HG03196 (cell line): ENCODE data around the gene HERC4.
A peak's percentile ranks its signal among the peaks of the same experiment; 100 is the strongest.

Experiments
- ATAC-seq: cut with Tn5 transposase; IDR thresholded peaks from one replicate; pipeline ENCODE4 v1.9.1; 2021; ENCODE audit not compliant: unreplicated experiment

HERC4 gene, protein sequence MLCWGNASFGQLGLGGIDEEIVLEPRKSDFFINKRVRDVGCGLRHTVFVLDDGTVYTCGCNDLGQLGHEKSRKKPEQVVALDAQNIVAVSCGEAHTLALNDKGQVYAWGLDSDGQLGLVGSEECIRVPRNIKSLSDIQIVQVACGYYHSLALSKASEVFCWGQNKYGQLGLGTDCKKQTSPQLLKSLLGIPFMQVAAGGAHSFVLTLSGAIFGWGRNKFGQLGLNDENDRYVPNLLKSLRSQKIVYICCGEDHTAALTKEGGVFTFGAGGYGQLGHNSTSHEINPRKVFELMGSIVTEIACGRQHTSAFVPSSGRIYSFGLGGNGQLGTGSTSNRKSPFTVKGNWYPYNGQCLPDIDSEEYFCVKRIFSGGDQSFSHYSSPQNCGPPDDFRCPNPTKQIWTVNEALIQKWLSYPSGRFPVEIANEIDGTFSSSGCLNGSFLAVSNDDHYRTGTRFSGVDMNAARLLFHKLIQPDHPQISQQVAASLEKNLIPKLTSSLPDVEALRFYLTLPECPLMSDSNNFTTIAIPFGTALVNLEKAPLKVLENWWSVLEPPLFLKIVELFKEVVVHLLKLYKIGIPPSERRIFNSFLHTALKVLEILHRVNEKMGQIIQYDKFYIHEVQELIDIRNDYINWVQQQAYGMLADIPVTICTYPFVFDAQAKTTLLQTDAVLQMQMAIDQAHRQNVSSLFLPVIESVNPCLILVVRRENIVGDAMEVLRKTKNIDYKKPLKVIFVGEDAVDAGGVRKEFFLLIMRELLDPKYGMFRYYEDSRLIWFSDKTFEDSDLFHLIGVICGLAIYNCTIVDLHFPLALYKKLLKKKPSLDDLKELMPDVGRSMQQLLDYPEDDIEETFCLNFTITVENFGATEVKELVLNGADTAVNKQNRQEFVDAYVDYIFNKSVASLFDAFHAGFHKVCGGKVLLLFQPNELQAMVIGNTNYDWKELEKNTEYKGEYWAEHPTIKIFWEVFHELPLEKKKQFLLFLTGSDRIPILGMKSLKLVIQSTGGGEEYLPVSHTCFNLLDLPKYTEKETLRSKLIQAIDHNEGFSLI

DNA sequence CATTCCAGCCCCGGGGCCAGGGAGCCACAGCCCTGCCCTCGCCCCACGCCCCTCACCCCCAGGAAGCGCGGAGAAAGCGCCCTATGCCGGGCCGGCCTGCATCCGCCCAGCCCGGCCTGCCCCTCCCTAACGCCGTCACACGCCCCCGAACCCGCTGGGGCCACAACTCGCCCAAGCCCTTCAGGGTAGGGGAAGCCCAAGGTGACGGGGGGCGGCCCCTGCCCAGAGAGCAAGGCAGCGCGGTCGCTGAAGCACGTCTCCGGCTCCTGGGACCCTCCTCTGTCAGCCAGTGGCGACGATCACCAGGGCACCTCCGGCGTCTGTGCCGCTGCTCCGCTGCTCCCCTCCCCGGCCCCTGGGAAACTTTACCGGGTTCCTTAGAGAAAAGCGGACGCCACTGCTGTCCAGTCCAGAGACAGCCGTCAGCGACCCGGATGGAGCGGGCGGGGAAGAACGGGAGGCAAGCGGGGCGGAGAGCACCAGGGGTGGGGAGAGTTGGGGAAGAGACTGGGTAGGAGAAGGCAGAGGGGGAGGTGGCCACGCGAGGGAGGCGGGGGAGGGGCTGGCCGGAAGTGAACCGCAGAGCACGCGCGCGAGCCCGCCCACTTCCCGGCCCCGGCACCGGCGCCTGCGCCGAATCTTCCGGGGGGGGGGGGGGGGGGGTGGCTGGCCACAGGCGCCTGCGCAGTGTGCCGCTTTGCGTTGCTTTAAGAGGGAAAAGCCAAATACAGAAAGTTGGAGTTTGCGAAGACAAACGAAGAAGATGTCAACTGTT lies at the start of gene HERC4:
HERC4 (minus strand) TSS at position 509 of the 775 bp plus-strand sequence. CDS start 2,175 bp downstream, outside the sequence.
- peak; percentile 95 for ATAC-seq

DNA sequence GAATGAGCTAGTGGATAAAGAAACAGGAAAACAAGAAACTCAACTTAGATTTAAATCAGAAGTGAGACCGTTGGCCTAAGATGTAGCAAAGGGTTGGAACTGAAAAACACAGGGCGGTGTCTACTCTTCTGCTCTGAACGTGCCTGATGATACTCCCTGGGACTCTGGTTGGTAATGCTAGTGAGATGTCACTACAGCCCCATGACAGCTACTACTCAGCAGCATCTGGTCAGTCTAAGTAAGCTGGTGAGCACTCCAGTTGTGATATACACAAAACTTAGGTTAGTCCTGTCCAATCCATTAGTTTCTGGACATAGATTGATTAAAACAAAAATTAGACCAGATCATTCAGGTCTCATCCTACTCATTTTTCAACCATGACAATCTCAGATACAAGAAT lies 49.6 kb upstream of the HERC4 start:
- no peak for ATAC-seq

DNA sequence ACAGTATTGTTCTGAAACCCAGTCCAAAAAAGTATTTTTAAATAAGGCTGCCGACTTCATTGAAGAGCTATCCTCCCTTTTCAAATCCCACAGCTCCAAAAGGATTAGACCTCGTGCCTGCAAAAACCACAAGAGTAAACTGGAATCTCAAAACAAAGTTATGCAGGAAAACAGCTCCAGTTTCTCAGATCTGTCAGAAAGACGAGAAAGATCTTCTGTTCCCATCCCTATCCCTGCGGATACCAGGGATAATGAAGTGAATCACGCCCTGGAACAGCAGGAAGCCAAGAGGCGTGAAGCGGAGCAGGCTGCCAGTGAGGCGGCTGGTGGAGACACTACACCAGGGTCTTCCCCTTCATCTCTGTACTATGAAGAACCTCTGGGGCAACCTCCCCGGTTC lies 46.8 kb upstream of the HERC4 start:
- ATAC-seq: no peak

DNA sequence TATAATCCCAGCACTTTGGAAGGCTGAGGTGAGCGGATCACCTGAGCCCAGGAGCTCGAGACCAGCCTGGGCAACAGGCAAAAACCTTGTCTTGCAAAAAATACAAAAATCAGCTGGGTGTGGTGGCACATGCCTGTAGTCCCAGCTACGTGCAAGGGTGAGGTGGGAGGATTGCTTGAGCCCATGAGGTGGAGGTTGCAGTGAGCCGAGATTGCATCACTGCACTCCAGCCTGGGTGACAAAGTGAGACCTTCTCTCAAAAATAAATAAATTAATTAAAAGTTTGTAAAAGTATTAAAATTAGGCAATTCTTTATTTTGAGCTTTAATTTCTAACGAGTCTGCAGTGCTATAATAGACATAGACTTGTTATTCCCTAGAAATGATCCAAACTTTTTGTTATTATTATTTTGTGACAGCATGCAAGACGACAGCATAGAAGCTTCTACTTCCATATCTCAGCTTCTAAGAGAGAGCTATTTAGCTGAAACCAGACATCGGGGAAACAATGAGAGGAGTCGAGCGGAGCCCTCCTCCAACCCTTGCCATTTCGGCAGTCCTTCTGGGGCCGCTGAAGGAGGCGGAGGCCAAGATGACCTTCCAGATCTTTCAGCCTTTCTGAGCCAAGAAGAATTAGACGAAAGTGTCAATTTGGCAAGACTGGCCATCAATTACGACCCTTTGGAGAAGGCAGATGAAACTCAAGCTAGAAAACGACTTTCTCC lies 46.1 kb upstream of the HERC4 start:
- no peak for ATAC-seq

DNA sequence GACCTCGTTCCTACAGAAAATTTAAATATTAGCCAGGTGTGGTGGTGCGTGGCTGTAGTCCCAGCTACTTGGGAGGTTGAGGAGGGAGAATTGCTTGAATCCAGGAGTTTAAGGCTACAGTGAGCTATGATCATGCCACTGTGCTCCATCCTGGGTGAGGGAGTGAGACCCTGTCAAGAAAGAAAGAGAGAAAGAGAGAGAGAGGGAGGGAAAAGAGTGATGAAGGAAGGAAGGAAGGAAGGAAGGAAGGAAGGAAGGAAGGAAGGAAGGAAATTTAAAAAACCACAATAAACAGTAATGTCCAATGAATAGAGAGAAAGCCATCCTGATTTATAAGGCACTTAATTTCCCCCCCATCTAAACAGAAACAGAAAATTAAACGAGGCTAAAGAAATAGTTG lies 43.6 kb upstream of the HERC4 start:
- ATAC-seq: no peak

DNA sequence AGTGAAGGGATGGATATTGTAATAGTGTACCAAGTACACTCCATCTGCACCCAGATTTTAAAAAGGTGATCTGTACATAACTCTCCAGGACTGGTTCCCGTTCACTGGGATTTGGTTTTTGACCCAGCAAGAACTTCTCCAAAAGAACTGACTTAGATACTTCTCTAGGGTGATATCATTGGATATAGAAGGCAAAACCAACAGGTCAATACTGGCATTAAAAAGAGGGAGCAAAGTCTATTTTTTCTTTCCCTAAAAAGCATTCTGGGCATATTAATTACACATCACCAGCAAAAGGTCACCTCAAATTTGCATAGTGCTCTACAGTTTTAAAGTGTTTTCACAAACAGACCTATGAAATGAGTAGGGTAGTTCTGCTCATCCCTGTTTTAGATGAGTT lies 37.8 kb upstream of the HERC4 start:
- ATAC-seq: no peak

DNA sequence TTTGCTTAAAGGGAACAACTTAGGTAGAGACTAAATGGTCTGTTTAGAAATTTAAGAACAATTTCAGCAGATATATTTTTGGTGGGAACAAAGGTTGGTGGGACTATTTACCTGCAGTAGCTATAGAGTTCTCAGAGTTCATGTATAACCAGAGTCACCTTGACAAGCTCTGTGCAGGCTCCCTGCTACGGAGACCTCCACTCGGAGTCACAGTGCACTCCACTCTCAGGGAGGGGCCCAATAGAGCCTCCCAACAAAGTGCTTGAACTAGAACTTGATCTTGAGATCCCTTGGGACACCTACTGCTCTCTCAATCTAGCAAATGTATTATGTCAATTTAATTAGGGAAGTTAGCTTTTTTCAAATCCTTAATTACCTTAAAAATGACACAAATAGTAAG lies 36.5 kb upstream of the HERC4 start:
- ATAC-seq: no peak

DNA sequence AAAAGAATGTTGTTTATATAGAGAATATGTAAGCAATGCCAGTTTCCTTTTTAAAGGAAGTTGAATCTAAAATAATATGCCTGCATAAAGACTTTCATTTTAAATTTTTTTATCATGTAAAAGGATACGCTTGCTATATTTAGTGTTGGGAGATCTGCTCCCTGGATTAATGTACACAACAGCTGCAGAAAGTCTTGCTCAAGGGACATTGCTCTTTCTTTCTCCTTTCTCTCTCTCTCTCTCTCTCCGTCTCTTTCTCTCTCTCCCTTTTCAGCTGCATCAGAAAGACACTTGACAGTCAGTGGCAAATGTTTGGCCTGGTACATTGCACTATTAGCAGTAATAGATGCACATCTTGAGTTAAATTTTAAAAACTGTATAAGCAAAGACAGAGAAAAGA lies 34.9 kb upstream of the HERC4 start:
- no peak for ATAC-seq

DNA sequence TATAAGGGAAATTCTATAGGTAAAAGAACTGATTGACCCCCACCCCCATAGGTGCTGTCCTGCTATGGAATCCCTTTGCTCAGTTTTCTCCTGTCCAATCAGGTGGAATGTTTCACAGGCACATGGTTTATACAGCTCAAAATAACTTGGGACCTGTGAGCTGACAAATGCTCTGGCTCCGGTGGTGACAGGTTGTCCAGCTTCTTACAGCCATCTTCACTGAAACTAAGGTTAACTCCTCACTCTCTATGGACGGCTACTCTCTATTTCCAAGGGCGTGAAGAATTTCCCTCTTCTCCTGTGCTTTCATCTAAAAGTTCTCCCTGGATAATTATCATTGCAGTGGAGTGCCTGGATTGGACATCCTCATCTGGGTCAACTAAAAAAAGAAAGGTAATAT lies 34.2 kb upstream of the HERC4 start, which contains the start of gene MYPN:
MYPN (plus strand) TSS at position 158 of the 400 bp plus-strand sequence. CDS start 11,951 bp downstream, outside the sequence.
- ATAC-seq: no peak

DNA sequence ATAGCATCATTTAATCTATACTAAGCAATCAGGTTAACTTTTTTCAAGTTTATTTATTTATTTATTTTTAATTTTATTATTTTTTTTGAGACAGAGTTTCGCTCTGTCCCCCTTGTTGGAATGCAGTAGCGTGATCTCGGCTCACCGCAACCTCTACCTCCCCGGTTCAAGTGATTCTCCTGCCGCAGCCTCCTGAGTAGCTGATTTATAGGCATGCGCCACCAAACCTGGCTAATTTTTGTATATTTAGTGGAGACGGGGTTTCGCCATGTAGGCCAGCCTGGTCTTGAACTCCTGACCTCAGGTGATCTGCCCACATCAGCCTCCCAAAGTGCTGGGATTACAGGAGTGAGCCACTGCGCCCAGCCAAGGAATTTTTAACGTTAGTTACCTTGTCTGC lies 33.6 kb upstream of the HERC4 start:
- no peak for ATAC-seq

DNA sequence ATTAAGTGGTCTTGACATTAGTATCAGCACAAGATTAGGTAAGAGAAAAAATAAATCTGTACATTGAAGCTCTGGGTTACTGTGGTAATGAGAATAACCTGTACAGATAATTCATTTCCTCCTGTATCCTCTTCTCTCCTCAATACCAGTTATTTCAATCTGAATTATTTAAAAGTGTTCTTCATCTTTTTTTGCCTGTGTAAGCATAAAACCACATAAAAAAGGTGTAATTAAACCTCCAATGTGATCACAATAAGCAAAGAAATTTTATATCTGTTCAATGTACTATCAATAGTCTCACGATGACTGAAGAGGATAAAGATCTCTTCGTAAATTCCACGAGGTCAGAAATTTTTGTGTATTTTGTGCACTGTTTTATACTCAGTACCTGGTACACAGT lies 33.0 kb upstream of the HERC4 start:
- ATAC-seq: no peak

DNA sequence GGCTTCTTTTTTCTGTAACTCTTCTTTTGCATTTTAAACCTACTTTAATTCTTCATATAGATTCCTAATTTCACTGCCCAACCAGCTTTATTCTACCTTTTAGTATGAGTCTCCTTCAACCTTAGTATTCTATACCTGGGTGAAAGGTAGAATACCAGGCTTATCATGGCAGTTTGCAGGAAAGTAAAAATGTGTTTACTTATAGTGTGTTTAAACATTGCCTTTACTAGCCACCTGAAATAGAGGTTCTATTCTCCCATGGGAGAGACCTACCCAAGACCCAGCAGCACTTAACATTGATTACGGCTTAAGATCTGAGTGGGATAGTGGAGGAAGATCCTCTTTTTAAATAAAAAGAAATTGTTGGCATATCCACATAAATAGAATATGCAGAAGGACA lies 32.6 kb upstream of the HERC4 start:
- no peak for ATAC-seq

DNA sequence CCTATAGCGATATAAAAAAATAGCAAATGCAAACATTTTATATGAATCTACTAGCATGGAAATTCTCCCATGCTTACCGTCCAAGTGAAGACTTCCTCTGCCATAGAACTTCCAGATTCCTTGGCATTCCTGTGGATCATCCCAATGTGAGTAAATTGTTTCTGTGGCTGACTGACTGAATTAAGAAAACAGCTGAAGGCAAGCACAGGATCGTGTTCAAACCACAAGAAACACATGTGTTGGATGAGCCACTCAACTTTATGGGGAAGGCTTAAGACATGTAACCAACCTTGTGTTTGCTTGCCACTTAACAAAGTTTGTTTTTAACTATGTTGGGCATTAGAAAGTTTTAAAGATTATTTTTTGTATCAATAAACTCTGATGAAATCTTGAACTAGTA lies 31.6 kb upstream of the HERC4 start:
- ATAC-seq: no peak

DNA sequence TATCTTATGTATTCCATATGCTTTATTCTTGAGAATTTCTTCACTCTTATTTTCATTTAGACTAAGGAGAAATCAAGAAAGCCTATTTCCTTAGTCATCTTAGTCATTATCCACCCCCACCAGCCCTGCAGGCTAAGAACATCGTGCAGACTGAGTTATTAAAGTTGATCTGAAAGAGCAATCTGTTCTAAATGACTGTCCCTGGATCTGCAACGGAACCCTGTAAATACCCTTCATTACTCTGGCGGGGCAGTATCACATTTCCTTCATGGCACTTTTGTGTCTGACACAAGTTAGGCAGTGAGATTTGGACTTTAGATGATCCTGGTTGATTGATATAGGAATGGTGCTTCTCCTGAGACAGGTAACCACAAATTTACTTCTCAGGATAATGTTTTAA lies 30.7 kb upstream of the HERC4 start:
- ATAC-seq: no peak

DNA sequence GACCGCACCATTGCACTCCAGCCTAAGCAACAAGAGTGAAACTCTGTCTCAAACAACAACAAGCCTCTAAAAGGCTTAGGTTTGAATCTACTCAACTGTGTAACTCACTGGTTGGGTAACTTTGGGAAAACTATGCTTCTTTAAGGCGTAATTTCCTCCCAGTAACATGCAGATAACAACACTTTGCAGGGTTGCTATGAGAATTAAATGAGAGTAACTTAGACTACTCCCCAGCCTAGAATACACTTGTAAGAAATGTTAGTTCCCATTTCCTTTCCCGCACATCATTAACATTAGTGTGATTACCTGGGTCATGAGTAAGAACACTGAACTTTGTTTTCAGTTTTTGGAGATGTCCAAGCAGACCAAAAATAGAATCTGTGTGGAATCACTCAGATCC lies 28.8 kb upstream of the HERC4 start:
- no peak for ATAC-seq

DNA sequence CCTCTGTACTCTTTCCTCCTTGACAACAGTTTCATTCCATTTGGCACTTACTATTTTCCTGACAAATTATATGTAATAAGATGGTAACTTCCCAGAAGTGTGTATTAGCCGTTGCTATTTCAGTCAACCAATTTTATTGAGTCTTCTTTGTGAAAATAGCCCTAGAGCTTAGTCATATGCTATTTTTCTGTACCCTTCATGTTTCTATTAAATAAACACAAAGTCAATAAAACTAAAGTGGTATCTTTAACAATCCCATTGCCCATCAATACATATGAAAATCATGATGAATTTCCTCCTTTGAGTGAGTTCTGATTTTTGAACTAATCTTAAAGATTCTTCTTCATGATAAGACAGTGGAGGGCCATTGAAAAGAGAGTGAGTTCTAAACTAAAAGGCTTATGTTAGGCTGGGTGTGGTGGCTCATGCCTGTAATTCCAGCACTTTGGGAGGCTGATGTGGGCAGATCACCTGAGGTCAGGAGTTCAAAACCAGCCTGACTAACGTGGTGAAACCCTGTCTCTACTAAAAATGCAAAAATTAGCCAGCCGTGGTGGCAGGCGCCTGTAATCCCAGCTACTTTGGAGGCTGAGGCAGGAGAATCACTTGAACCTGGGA lies 28.3 kb upstream of the HERC4 start:
- no peak for ATAC-seq

DNA sequence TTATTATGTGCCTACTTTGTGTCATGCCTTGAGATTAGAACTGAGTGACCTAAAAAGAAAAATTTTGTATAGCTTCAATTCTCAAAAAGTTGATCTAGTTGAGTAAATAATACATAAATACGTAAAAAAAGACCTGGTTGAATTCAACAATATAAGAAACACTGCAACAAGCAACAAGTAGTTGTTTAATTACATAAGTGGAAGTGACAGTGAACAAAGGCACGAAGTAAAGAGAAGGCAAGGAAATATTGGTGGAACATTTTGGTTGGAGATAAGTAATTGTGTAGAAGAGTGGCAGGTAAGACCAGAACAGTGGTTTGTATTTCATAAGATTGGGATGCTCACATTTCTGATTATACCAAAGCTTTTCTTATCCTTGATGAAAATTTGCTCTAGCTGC lies 26.0 kb upstream of the HERC4 start:
- no peak for ATAC-seq

DNA sequence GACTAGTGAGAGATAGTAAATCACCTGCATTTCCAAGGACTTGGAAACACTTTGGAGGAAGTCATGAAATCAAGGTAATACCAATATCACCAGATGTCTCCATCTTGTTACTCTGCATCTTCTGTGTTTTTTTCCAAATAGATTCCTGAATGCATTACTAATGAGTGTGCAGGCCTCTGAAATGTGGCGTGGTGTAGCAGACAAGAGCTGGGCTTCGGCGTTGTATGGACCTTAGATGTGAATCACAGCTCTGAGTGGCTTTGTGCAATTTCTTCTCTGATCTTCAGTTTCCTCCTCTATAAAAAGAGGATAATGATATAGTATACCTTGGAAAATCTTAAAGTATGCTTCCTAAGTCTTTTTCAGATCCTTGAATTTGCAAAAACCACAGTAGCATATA lies 24.7 kb upstream of the HERC4 start:
- ATAC-seq: no peak

DNA sequence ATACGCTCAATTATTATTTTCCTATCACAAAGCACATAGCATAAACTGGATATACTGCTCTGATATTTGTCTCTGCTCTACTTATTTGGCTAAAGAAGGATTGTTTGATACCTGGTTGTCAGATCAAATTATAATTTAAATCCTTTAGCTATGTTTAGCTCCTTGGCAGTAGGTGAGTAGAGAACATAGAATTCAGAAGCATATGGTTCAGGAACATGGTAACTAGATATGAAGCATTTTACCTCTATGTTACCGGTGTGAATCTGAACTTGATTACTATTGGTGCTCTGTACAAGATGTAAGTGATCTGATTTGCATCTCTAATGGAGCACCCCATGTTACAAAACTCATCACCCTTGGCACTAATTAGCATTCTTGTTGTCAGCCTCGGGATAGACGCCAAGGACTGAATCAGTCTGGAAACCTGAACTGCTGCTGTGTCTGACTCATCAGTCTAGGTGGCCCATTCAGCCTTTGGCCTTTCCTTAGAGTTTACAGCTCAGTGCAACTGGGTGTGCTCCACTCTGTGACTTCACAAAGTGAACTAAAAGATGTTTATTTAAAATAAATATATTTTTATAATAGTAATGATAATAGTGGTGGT lies 21.9 kb upstream of the HERC4 start:
- ATAC-seq: no peak
